Stimulated activated CD8-positive, alpha-beta memory T cell treated with anti-CD3 and anti-CD28 coated beads, Interleukin-7, amount 100 ng/mL, for 4 hours (primary cell): ENCODE results near the gene LINGO3.

ENCODE experiments used
- DNase-seq, 2 donors: peaks; one replicate each; pipeline ENCODE4 v3.0.0-alpha.2; 2020; ENCODE audit warnings: low read depth in 2 of 2

Gene LINGO3

DNA sequence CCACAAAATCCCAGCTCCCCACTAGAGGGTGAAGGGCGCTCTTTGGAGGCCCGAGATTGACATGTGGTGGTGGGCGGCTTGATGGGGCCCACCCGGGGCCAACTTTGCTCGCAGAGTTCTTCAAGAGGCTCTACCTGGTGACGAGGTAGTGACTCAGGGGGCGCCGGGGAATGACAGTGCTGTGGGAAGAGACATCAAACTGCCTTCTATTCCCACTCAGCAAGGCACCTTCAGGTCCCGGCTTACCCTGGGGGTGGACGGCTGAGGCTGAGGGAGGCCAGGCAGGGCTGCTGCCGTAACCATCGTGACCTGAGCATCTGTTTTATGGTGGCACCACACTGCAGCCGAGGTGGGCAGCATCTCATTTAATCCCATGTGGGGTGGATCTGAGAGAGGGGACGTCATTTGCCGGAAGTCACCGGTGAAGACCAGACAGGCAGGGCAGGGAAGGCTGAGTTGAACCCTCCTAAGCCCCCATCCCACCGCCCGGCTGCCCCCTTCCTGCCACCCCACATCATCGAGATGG is 1.6 kb downstream of the LINGO3 start:
- no peak for DNase-seq

DNA sequence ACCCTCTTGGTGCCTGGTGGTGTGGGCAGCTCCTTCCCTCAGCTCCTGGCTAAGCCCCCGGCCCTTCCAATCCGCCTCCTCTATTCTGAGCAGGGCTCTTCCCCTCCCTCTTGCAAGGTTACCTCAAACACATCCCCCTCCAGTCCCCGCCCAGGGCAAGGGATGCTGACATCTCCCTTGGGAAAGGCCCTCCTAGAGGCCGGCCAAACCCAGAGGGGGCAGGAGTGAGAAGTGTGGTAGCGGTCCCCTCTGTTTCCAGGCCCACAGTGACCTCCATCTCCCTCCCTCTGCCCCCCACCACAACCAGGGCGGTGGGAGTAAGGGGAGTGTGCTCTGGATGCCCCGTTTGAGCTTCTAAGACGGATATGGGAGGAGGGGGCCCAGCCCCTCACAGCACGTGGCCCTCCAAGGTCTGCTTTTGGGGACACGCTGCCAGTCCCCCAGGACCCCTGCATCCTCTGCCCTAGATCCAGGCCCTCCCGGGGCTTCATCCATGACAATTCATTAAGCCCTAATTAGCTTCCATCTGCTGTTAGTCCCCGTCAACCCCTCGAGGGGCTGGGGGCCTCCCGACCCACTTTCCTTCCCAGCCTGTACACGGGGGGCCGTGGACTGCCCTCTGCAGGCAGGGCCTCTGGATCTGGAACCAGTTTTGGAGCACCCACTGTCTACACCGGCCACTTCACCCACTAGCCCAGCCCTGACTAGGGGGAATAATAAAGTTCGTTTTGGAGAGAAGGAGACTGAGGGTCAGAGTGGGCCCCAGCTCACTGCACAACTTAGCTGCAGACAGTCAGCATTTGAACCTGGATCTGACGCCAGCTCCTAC is 2.3 kb downstream of the LINGO3 start:
- DNase-seq, result no peak

DNA sequence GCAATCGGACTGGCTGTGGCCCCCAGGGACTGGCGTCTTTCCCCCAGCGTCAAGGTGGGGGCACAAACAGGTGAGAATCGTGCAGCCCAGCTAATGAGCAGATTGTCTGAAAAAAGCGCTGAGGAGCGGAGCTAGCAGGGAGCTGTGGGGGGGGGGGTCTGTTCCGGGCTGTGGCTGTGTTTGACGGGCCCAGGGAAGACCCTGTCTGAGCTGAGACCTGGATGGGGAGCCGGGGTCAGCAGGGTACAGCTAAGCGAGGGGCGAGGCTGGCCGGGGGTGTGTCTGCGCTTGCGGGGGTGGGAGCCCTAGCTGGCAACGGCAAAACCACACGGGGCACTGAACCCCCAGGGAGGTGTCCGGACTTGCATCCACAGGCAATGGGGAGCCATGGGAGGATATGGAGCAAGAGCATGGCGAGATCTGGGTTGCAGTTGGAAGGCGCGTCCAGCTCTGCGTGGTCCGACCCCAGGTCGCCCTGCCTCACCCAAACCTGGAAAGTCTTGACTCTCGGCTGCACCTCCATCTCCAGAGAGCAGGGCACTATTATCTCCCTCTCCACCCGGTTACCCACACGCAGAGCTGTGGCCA is 4.6 kb downstream of the LINGO3 start:
- DNase-seq, result no peak

DNA sequence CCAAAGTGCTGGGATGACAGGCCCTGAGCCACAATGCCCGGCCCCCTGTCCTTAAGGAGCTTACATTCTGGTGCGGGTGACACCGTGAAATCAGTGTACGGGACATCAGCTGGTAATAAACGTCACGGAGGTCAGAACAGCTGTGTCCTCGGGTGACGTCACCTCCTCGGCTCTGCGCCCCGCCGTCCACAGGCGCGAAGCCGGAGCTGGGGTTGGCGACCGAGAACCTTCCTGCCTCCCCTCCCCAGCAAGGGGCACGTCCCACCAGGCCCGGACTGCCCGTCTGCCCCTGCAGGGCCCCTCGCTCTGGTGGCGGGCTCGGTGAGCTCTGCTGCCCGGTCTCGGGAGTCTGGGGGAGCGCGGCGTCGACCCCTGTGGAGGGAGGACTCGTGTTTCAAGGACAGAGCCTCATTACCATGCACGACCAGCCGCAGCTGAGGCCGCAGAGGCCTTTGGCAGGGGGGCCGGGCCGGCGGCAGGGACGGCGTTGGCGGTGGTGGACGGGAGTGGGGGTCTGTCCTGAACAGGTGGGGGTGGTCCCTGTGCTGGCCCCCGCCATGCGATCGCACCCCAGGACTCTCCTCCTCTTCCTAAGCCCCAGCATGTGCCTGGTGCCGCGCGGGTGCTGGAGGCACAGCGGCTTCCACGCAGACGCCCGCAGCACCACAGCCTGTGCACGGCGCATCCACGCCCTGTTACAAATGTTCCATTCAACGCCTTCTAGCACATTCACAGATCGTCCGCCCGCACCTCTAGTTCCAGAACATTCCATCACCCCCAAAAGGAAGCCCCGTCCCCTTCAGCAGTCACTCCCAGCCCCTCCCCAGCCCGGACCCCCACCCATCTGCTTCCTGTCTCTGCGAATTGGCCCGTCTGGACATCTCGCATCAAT is 5.4 kb downstream of the LINGO3 start:
- DNase-seq, result no peak

DNA sequence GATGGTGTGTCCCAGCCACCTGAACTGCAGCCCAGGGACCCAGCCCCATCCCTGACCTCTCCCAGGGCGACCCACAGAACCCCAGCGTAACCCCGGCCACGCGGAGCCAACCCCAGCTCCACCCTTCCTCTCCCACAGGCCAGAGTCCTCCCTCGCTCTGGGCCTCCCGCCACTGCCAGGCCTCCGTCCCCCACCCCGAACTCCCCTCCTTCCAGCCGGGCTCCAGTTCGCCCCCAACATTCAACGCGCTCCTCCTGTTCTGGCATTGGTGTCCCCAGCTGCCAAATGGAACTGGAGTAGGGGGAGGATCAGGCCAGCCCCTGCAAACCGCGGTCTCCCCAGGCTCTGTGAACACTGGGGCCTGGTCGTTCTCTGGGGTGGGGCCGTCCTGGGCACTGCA is 7.4 kb downstream of the LINGO3 start:
- no peak for DNase-seq

DNA sequence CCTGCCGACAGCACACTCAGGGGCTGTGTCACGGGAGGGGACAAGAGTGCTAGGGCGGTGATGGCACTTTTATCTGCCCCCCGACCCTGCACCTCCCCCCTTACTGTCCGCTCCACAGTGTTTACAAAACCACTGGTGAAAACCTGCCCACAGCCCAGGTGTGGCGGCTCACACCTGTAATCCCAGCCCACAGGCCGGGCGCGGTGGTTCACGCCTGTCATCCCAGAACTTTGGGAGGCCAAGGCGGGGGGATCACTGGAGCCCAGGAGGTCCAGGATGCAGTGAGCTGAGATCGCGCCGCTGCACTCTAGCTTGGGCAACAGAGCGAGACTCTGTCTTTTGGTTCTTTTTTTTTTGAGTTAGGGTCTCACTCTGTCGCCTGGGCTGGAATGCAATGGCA is 11.8 kb downstream of the LINGO3 start:
- DNase-seq, result no peak

DNA sequence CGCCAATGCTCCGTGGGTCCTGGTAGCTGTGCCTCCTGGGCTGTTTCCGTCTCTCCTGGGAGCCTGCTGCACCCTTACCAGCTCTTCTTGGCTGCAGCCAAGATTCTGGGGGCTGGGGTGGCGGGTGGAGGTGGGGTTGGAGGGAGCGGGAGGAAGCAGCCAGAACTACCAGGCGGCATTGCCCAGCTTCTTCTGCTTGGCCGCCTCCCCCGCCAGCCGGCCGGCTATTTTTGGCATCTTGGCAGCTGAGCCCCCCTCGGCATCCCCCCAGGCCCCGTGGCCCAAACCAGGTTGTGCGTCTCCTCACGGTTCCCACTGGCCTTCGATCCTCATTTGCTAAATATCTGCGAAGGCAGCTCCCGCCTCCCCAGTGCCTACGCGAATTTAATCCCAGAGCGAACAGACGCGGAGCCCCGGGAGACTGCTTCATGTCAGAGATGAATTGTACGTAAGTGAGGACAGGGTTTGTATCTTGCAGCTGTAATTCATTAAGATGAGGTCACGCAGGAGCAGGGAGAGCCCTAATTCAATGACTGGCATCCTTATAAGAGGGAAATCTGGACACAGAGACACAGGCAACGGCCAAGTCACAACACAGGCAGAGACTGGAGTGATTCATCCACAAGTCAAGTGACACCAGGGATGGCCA is 13.1 kb downstream of the LINGO3 start:
- no peak for DNase-seq

DNA sequence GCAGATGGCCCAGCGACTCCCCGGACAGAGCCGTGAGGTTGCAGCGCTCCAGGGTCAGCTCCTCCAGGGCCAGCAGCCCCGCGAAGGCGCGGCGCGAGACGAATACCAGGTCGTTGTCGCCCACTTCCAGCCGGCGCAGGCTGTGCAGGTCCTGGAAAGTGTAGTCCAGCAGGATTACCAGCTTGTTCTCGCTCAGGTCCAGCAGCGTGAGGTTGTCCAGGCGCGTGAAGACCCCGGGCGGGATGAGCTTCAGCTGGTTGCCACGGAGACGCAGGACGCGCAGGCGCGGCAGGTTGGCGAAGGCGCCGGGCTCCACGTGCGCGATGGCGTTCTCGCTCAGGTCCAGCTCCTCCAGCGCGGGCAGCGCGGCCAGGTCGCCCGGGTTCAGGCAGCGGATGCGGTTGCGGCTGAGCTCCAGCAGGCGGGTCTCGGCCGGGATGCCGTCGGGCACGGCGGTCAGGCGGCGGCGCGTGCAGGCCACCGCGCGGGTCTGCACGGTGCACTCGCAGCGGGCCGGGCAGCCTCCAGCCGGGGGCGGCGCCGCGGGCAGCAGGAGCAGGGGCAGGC is 16.7 kb downstream of the LINGO3 start:
- no peak for DNase-seq

DNA sequence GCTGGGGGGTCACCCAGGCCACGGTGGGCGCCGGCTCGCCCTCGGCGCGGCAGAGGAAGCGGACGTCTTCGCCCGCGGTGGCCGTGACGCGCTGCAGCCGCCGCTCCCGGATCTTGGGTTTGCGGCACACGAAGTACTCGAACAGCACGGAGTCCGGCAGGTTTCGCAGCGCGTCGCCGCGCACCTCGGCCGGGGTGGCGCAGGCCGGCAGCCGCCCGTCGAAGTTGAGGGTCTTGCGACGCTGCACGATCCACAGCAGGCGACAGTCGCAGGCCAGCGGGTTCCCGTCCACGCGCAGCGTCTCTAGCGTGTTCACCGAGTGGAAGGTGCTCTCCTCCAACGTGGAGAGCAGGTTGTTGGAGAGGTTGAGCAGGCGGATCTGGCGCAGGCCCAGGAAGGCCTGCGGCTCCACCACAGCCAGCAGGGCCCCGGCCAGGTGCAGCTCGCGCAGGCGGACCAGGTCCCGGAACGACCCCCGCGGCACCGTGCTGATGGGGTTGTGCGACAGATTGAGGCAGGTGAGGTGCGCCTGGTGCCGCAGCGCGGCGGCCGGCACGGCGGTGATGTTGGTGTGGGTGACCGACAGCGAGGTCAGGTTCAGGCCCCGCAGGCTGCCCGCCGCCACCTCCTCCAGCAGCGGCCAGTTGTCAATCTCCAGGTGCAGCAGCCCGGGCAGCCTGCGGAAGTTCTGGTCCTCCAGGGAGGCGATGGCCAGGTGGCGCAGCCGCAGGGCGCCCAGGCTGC is 17.3 kb downstream of the LINGO3 start:
- no peak for DNase-seq

DNA sequence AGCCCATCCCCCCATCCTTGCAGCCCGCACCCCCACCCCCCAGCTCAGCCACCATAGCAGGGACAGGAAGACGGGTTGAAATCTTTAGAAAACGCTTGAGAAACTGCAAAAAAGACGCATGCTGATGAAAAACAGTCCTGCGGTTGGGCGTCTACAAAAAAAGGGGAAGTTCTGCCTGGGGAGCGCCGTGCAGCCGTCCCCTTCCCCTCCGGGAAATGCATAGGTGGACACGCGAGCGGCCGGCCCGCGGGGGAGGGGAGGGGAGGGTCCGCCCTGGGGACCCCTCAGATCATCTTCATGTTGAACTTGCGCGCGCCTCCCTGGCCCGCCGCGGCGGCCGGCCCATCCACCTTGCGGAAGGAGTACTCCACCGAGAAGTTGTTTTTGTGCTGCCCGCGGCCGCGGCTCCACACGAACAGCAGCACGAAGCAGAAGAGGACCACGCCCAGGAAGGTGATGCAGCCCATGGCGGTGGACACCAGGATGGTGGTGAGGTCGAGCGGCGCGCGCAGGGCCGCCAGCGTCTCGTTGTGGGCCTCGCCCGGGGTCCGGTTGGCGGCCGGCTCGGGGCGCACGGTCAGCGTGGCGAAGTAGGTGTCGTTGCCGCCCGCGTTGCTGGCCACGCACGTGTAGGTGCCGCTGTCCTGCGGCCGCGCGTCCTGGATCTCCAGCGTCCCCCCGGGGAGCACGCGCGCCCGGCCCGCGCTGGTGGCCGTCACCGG is 18.1 kb downstream of the LINGO3 start:
- peak in 1 of 2 donors; percentile 45 for DNase-seq

DNA sequence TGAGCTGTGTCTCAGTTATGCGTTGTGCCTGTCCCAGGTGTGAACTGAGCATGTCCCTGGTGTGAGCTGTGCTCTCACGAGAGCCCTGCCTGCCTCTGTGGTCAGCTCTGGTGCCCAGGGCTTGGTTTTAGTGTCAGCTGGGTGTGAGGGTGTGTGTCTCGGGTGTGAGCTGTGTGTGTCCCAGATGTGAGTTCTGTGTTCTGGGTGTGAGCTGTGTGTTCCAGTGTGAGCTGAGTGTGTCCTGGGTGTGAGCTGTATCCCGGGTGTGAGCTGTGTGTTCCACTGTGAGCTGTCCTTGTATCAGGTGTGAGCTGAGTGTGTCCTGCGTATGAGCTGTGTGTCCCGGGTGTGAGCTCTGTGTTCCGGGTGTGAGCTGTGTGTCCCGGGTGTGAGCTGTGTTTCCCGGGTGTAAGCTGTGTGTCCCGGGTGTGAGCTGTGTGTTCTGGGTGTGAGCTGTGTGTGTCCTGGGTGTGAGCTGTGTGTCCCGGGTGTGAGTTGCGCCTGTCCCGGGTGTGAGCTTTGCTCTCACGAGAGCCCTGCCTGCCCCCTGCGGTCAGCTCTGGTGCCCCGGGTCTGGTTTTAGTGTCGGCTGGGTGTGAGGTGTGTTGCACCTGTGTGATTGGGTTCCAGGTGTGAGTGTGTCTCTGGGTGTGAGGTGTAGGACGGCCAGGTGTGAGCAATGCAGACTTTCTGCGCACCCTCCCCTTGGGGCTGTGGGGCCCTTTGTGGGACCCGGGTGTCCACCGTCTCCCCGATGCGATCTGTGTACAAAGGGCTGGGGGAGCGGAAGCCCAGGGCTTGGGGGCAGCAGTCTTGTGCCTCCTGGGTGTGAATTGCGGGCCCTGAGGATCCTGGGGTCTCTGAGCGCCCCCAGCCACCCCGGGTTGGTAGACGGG is 18.9 kb downstream of the LINGO3 start:
- no peak for DNase-seq

DNA sequence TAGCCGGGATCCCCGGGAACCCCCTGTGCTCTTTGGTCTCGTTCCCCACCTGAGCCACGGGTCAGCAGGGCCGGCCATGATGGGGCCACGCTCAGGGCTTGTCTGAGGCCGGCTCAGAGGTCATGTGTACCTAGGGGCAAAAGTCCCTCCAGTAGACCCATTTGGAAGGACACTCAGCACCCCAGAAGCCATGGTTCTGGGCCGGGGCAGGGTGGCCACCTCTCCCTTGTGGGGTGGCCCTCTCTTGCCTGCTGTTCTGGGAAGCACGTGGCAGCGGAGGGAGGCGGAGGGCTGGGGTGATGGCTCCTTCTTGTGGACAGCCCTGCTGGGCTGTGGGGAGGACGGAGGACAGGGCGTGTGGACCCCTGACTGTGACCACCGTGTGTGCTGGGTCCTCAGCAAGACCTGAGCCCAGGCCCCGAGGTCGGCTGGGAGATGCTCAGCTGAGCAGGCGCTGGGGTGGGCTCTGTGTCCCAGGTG is 19.6 kb downstream of the LINGO3 start:
- no peak for DNase-seq

DNA sequence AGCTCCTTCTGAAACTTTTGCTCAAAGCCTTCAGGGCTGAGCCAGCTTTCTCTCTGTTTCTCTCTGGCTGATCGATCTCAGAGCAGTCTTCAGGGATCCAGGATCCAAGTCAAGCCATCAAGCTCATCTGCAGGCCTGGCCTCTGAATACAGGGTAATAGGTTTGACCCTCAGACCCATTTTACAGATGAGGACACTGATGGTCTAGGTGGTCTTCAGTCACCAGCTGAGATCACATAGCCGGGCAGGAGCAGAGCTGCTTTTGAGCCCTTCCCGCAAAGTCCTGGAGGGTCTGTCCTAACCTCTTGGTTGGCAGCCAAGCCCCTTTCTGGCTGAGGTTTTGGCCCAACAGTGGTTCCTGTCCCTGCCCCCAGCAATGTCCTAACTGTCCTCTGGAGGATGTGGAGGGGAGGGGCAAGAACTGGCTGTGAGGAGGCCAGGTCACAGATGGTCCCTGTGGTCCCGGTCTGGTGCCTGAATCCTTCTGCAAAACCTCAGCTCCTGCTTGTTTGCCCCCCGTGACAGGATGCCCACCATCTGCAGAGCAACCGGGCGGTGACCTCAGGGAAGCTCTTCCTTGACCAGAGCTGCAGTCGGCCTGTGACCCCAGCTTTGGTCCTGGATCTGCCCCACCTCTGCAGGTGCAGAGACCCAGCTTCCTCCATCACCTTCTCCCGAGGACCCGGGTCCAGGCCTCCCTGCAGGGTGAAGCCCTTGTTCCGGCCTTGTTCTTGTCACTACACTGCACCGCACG is 20.2 kb downstream of the LINGO3 start:
- DNase-seq, result no peak

DNA sequence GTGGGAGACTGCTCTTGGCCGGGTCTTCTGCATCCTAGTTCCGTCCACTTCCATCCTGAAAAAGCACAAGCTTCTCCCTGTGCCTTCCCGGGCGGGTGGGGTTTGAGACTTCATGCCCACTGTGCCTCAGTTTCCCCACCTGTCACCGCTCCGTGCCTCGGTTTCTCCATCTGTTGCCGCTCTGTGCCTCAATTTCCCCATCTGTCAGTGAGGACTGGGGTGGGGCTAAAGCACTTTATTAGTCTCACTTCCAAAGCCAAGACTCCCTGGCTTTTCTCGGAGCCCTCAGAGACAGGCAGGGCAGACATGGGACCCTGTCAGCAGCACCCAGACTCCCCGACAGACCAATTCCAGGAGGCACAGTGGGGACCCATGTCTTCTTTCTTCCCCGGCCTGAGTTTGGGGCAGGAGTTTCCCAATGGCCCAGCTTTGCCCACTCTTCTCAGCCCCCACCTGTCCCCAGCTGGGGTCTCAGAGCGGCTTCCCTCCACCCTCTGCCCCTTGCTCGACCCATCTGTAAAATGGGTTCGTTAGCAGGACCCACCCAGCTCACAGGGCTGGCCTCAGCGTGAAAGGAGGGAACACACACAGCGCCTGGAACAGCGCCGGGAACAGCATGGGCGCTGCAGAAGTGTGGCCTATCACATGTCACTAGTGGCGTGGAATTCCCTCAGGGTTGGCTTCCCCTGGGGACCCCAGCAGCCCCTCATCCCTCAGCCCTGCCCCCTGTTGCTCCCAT is 21.4 kb downstream of the LINGO3 start:
- no peak for DNase-seq

DNA sequence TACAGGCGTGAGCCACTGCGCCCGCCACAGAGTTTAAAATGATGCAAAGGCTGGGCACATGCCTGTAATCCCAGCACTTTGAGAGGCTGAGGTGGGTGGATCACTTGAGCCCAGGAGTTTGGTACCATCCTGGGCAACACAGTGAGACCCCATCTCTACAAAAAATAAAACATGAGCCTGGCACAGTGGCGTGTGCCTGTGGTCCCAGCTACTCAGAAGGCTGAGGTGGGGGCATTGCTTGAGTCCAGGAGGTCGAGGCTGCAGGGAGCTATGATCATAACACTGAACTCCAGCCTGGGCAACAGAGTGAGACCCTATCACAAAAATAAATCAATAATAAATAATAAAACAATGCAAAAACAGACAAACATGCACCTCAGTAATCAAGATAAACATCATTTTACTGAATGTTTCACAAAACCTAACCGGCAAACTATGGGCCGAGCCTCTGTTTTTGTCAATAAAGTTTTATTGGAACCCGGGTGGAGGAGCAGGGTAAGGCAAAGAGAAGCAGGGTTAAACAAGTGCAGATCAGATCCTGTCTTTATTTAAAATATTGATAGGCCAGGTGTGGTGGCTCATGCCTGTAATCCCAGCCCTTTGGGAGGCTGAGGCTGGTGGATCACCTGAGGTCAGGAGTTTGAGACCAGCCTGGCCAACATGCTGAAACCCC is 24.0 kb downstream of the LINGO3 start:
- DNase-seq, result no peak

DNA sequence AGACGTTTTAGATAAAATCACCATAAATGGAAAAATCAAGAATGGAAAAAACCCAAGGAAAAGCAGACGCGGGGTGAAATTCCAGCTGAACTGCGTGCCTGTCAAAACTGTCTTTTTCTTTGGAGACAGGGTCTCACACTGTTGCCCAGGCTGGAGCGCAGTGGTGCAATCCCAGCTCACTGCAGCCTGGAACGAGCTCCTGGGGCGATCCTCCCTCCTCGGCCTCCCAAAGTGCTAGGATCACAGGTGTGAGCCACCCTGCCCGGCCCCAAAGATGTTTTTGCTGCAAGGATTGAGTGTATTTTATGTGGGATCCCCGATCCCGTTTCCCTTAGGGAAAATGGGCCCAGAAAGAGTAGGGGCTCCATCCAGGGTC is 25.1 kb downstream of the LINGO3 start:
- no peak for DNase-seq
